Stomach smooth muscle (tissue), 2 donors: ENCODE data around the gene WHRN.
A peak's percentile ranks its signal among the peaks of the same experiment; 100 is the strongest.

Experiments
- H3K27ac ChIP-seq: one replicate; pipeline ENCODE4 v1.7.0; 2013; ENCODE audit warnings: mild to moderate bottlenecking, low read length, inconsistent platforms
- H3K27me3 ChIP-seq, 2 donors: one replicate each; pipeline ENCODE4 v1.7.0; 2013; ENCODE audit warnings: low read length in 2 of 2; ENCODE audit not compliant: insufficient read depth in 2 of 2, control insufficient read depth in 1 of 2
- H3K36me3 ChIP-seq, 2 donors: one replicate each; pipeline ENCODE4 v1.7.0; 2013; ENCODE audit warnings: low read length in 2 of 2; ENCODE audit not compliant: control insufficient read depth in 2 of 2, insufficient read depth in 2 of 2
- H3K4me1 ChIP-seq: one replicate; pipeline ENCODE4 v1.7.0; 2013; ENCODE audit warnings: low read length; ENCODE audit not compliant: control insufficient read depth, insufficient read depth
- H3K4me3 ChIP-seq, 2 donors: one replicate each; pipeline ENCODE4 v1.7.0; 2013; ENCODE audit warnings: low read length in 2 of 2
- H3K9ac ChIP-seq, 2 donors: one replicate each; pipeline ENCODE4 v1.7.0; 2013; ENCODE audit warnings: low read length in 2 of 2, mild to moderate bottlenecking in 1 of 2
- H3K9me3 ChIP-seq, 2 donors: one replicate each; pipeline ENCODE4 v1.7.0; 2013; ENCODE audit warnings: low read length in 2 of 2; ENCODE audit not compliant: control insufficient read depth in 2 of 2
- donor health status: healthy.
- donor health status: Pancreatic carcinoma.

Gene WHRN

GRCh38 chr9:114418053-114418452 lies 87.2 kb downstream of the WHRN start:
- no peak overlapping the region for H3K27ac ChIP-seq
- no peaks in the 10 kb centered on the region for H3K27me3 ChIP-seq
- no peaks in the 10 kb centered on the region for H3K9me3 ChIP-seq
- peaks cover 17% of the 10 kb centered on the region for H3K4me1 ChIP-seq
- no peak overlapping the region for H3K9ac ChIP-seq
- H3K4me3 ChIP-seq = no peak overlapping the region
- peaks cover 24 to 27% of the 10 kb centered on the region in 2 donors for H3K36me3 ChIP-seq

GRCh38 chr9:114417511-114417910 lies 87.8 kb downstream of the WHRN start:
- Histone ChIP-seq H3K4me1 (peaks cover 17% of the 10 kb centered on the region), H3K27me3 (no peaks in the 10 kb centered on the region), H3K27ac (no peak overlapping the region), H3K4me3 (no peak overlapping the region), H3K9ac (no peak overlapping the region), H3K36me3 (peaks cover 24 to 27% of the 10 kb centered on the region in 2 donors), H3K9me3 (no peaks in the 10 kb centered on the region)

- H3K4me1 ChIP-seq = peaks cover 17% of the 10 kb centered on the region
- peaks cover 22 to 27% of the 10 kb centered on the region in 2 donors for H3K36me3 ChIP-seq
- H3K9ac ChIP-seq = no peak overlapping the region
- H3K27ac ChIP-seq = no peak overlapping the region
- no peak overlapping the region for H3K4me3 ChIP-seq
- H3K27me3 ChIP-seq = no peaks in the 10 kb centered on the region
- no peaks in the 10 kb centered on the region for H3K9me3 ChIP-seq
Observed at GRCh38 chr9:114416906-114417305, 88.4 kb downstream of the WHRN start.

- H3K27me3 ChIP-seq = no peaks in the 10 kb centered on the region
- H3K4me3 ChIP-seq = no peak overlapping the region
- no peak overlapping the region for H3K27ac ChIP-seq
- H3K36me3 ChIP-seq = peaks cover 21 to 27% of the 10 kb centered on the region in 2 donors
- no peaks in the 10 kb centered on the region for H3K9me3 ChIP-seq
- H3K9ac ChIP-seq = no peak overlapping the region
- peaks cover 17% of the 10 kb centered on the region for H3K4me1 ChIP-seq
Observed at GRCh38 chr9:114416290-114416689, 89.0 kb downstream of the WHRN start.

- Histone ChIP-seq H3K36me3 (peaks cover 17 to 20% of the 10 kb centered on the region in 2 donors), H3K27ac (peak overlapping the region; percentile 84), H3K4me3 (no peak overlapping the region), H3K9ac (peak overlapping the region; percentile 12 to 36), H3K9me3 (no peaks in the 10 kb centered on the region), H3K27me3 (no peaks in the 10 kb centered on the region), H3K4me1 (peaks cover 17% of the 10 kb centered on the region)
Observed at GRCh38 chr9:114414346-114414745, 90.9 kb downstream of the WHRN start.

- Histone ChIP-seq H3K4me1 (peaks cover 17% of the 10 kb centered on the region), H3K4me3 (no peak overlapping the region), H3K27ac (peak overlapping the region; percentile 84), H3K9me3 (no peaks in the 10 kb centered on the region), H3K36me3 (peaks cover 13 to 16% of the 10 kb centered on the region in 2 donors), H3K27me3 (no peaks in the 10 kb centered on the region), H3K9ac (peak overlapping the region; percentile 12 to 36)
Observed at GRCh38 chr9:114413861-114414301, 91.4 kb downstream of the WHRN start.

GRCh38 chr9:114412048-114412683 lies 93.1 kb downstream of the WHRN start:
- Histone ChIP-seq H3K9me3 (no peaks in the 10 kb centered on the region), H3K4me3 (no peak overlapping the region), H3K36me3 (peaks cover 0 to 10% of the 10 kb centered on the region in 2 donors), H3K27me3 (no peaks in the 10 kb centered on the region), H3K4me1 (peaks cover 17% of the 10 kb centered on the region), H3K9ac (no peak overlapping the region), H3K27ac (no peak overlapping the region)

- Histone ChIP-seq H3K36me3 (peaks cover 3 to 7% of the 10 kb centered on the region in 2 donors), H3K27me3 (no peaks in the 10 kb centered on the region), H3K9me3 (no peaks in the 10 kb centered on the region), H3K4me3 (no peak overlapping the region), H3K27ac (no peak overlapping the region), H3K9ac (no peak overlapping the region), H3K4me1 (peaks cover 17% of the 10 kb centered on the region)
Observed at GRCh38 chr9:114411452-114411851, 93.8 kb downstream of the WHRN start.

- Histone ChIP-seq H3K9me3 (no peaks in the 10 kb centered on the region), H3K36me3 (peaks cover 3 to 7% of the 10 kb centered on the region in 2 donors), H3K4me3 (no peak overlapping the region), H3K27me3 (no peaks in the 10 kb centered on the region), H3K9ac (no peak overlapping the region), H3K27ac (no peak overlapping the region), H3K4me1 (peaks cover 17% of the 10 kb centered on the region)
Observed at GRCh38 chr9:114410910-114411309, 94.4 kb downstream of the WHRN start.

- H3K4me3 ChIP-seq = no peak overlapping the region
- H3K36me3 ChIP-seq = peaks cover 3 to 7% of the 10 kb centered on the region in 2 donors
- no peaks in the 10 kb centered on the region for H3K9me3 ChIP-seq
- H3K27ac ChIP-seq = no peak overlapping the region
- H3K4me1 ChIP-seq = peaks cover 20% of the 10 kb centered on the region
- H3K9ac ChIP-seq = no peak overlapping the region
- no peaks in the 10 kb centered on the region for H3K27me3 ChIP-seq
Observed at GRCh38 chr9:114409842-114410241, 95.4 kb downstream of the WHRN start.

- no peak overlapping the region for H3K9ac ChIP-seq
- no peak overlapping the region for H3K4me3 ChIP-seq
- H3K36me3 ChIP-seq = peaks cover 3 to 7% of the 10 kb centered on the region in 2 donors
- H3K27me3 ChIP-seq = no peaks in the 10 kb centered on the region
- H3K4me1 ChIP-seq = peaks cover 14% of the 10 kb centered on the region
- no peaks in the 10 kb centered on the region for H3K9me3 ChIP-seq
- no peak overlapping the region for H3K27ac ChIP-seq
Observed at GRCh38 chr9:114409103-114409780, 96.0 kb downstream of the WHRN start.
